GM21390 (cell line): ENCODE measurements around the gene POLD4.
A peak's percentile ranks its signal among the peaks of the same experiment; 100 is the strongest.
"Not testable (repeated sequence)": the region's sequence is repeated elsewhere in the genome, so short reads cannot be mapped to it uniquely, and the experiment has no call there.

Experiments
- ATAC-seq: cut with Tn5 transposase; IDR thresholded peaks from one replicate; pipeline ENCODE4 v1.9.1; 2021; ENCODE audit not compliant: unreplicated experiment

The POLD4 gene

DNA sequence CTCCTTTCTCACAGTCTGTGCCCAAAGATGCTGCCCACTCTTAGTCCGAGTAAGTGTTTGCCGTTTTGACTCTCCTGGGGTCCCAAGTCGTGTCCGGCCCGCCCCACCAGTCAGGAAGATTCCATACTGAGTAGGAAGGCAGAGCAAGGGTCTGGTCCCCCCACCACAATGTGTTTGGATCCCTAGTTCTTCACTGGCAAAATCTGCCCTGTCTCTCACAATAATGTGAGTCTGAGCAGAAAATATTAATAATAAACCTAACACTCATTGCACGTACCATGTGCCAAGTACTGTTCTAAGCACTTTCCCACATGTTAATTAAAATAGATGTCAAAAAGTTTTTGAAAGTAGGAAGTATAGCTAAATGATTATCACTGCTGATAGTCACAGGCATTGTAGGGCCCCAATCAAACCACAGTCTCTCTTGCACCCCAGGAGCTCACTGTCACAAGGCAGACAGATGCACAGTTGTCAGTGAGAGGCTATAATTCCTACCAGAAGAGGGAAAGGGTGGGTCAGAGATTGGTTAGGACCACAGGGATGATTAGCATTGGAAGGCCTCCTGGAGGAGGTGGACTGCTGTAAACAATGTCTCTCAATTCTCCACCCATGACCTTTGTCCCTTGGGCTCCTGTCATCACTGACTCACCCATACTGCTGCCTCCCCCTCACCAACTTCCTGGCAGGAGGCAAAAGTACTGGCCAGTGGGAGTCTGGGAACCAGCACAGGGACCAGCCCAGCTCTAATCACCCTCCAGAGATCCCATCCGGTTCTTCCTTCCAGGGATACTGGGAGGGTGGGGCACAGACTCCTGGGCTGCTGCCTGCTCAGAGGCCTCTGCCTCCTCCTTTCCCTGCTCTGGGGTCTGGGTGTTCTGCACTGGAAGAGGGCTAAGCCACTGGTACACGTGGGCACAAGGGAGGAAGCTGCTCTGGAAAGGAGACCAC lies 1.0 kb upstream of the POLD4 start:
- ATAC-seq = no peak

DNA sequence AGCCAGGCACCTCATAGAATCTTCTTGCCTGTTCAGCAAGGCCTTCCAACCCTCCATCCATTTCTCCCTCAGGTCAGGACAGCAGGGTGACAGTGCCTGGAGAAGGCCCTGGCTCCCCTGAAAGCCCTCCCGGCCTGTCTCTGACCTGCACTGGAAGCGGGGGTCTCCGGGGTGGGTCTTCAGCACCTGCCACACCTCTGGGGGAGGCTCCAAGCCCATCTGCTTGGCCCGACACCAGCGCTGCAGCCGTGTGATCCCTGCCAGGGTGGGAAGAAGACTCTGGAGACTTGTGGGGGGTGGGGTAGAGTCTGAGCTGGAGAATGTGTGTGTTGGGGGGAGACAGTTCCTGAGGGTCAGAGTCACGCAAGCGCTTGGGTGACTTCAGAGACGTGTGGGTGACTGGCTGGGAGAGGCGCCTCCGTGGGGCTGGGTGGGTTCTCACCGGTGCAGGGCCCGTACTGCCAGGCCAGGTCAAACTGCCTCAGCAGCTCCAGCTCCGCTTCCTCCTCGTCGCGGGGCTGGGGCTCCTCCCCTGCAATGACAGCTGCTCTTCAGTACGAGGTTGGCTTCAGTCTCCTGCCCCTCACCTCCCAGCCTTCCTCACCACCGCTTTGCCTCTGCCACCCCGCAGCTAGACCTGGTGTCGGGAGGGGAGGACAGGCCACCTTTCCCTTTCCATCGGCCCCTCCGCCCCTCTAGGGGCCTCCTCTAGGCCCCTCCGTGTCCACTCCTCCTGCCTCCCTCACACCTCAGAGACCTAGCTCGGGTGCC lies 615 bp downstream of the POLD4 start:
- peak; percentile 9 for ATAC-seq

DNA sequence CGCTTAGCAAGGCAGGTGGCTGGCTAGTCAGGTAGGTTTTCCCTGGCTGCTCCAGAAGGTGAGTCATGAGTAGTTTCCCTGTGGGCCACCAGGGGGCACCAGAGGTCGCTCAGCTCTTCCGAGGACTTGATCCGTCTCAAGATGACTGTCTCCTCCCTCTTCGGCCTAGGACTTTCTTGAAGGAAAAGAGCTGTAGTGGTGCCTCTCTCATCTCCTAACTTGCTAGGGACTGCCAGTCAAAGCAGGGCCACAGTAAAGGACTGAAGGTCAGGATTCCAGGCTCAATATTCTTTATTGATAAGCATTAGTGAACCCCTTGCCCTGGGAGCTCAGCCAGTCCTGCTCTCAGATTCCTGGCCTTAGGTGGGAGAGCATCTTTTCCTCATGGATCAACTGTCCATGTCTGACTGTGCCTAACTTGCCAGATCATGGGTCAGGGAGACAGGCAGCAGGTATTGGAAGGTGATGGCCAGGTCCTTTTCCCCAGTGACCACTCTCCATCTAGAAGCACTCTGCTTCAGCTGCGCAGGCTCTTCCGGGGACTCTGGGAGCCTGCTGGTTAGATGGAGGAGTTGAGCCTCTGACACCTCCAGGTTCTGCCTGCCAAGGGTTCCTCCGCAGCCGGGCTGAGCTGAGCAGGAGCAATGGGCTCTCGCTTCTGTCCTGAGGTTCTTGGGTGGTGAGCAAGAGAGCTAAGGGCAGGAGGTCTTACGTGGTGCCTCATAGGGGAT lies 1.9 kb downstream of the POLD4 start:
- ATAC-seq = no peak

DNA sequence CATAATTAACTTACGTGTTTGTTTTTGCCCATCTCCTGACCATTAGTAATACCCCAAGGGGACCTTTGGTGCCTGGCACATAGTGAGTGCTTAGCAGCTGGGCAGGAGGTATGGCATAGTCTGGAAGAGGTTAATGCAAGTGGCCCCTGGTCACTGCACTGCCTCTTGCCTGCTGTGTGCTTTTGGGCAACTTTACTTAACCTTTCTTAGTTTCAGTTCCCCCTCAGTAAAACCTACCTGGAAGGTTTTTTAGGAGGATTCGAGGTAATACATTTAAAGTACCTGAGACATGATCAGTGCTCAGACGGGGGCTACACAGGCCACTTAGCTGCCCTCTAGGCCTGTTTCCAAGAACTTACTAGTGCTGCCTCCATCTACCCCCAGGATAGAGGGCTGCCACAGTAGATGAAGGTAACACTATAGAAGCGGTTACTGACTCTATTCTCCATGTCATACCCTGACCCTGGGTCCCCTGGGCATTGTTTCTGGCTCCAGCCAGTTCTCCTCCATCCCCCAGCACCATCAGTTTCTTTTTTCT lies 3.3 kb downstream of the POLD4 start:
- ATAC-seq = no peak

DNA sequence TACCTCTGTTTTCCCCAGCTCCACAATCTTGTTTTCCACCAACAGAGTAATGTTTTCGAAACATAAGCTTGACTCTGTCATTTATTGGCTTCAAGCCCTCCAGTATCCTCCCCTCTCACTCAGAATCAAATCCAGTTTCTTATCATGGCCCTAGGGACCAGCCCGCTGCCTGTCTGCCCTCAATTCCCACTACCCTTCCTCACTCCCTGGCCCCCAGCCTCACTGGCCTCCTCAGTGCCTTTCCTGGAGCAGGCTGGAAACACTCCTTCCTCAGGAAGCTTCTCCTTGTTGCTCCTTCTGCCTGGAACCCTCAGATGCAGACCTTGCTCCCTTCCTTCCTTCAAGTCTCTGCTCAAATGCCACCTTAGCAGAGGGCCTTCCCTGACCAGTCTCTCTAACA lies 3.9 kb downstream of the POLD4 start:
- ATAC-seq = no peak

- ATAC-seq = no peak
These were observed 4.3 kb downstream of the POLD4 start for GRCh38 chr11:67349036-67349435.

GRCh38 chr11:67347964-67348749 lies 5.2 kb downstream of the POLD4 start:
- no peak for ATAC-seq

GRCh38 chr11:67345920-67346819 lies 7.2 kb downstream of the POLD4 start:
- ATAC-seq = no peak

GRCh38 chr11:67345247-67345919 lies 8.0 kb downstream of the POLD4 start:
- no peak for ATAC-seq

- ATAC-seq = no peak
These were observed 9.1 kb downstream of the POLD4 start for GRCh38 chr11:67344264-67344663.

GRCh38 chr11:67337257-67337656 lies 16.1 kb downstream of the POLD4 start:
- no peak for ATAC-seq

- no peak for ATAC-seq
These were observed 21.2 kb downstream of the POLD4 start for GRCh38 chr11:67332081-67332691.

DNA sequence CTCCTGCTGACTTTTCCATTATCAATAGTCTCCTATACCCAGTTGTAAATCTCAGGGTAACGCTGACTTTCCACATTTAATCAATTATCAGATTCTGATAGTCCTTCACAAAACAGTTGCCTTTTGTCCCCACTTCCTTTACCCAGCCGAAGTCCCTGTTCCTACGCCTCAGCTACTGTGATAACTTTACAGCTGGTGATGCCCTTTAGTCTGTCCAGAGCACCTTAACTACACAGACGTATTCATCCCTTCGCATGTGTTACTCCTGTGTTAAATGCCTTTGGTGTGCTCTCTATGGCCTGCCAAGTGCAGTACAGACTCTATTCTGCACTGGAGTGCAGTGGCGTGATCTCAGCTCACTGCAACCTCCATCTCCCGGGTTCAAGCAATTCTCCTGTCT lies 29.8 kb downstream of the POLD4 start:
- no peak for ATAC-seq

- ATAC-seq = no peak
These were observed 31.3 kb downstream of the POLD4 start for GRCh38 chr11:67322049-67322448.

- ATAC-seq = no peak
These were observed 32.0 kb downstream of the POLD4 start for GRCh38 chr11:67321313-67321871.

DNA sequence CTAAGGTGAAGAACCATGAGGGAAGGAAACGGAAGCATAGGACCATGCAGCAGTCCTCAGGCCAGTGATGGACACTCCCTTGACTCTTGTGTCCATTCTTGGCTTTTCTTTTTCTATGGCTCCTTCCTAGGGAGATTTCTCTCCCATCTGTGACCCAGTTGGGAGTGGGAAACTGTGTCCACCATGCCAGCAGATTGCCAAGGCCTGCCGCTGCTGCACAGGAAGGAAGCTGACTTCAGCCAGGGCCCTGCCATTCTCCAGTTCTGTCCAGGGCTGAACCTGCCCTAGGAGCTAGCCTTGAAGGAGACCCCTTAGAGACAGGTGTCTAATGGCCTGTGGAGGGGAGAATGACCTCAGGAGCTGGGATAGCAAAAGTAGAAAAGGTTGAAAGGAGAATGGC lies 32.7 kb downstream of the POLD4 start:
- ATAC-seq = no peak

GRCh38 chr11:67320011-67320410 lies 33.3 kb downstream of the POLD4 start:
- no peak for ATAC-seq

- not testable (repeated sequence) for ATAC-seq
These were observed 34.5 kb downstream of the POLD4 start for GRCh38 chr11:67318876-67319275.
